KMS-11 (cell line): ENCODE results near the gene TSPAN3.

Source experiments
- H2AFZ ChIP-seq: fragments of 200-600 bp; sonication (generic); 2 replicates; pipeline ENCODE4 v1.6.1; 2016; ENCODE audit warnings: antibody characterized with exemption, mixed run types, low read depth
- H3K27ac ChIP-seq: fragments of 200-600 bp; sonication (generic); 2 replicates; pipeline ENCODE4 v1.6.1; 2016; ENCODE audit warnings: mild to moderate bottlenecking, mixed run types
- H3K27me3 ChIP-seq: fragments of 200-600 bp; sonication (generic); 2 replicates; pipeline ENCODE4 v1.6.1; 2017; ENCODE audit warnings: mild to moderate bottlenecking, low read depth, mixed run types, moderate library complexity; ENCODE audit not compliant: insufficient read depth
- H3K36me3 ChIP-seq: fragments of 200-600 bp; sonication (generic); 2 replicates; pipeline ENCODE4 v1.6.1; 2017; ENCODE audit warnings: mild to moderate bottlenecking, mixed run types; ENCODE audit not compliant: insufficient read depth
- H3K4me1 ChIP-seq: fragments of 200-600 bp; sonication (generic); 2 replicates; pipeline ENCODE4 v1.6.1; 2016; ENCODE audit warnings: mild to moderate bottlenecking, low read depth, mixed run types; ENCODE audit not compliant: poor library complexity, severe bottlenecking
- H3K4me2 ChIP-seq: fragments of 200-600 bp; sonication (generic); 2 replicates; pipeline ENCODE4 v1.7.0; 2016; ENCODE audit warnings: mild to moderate bottlenecking, mixed run types
- H3K4me3 ChIP-seq: fragments of 200-600 bp; sonication (generic); IDR thresholded peaks from 2 replicates; pipeline ENCODE4 v1.6.1; 2017; ENCODE audit warnings: low read depth, low read length, mixed read lengths; ENCODE audit not compliant: insufficient read depth
- H3K79me2 ChIP-seq: fragments of 200-600 bp; sonication (generic); 2 replicates; pipeline ENCODE4 v1.6.1; 2016; ENCODE audit warnings: low read depth, mixed run types; ENCODE audit not compliant: insufficient read depth
- H3K9ac ChIP-seq: fragments of 200-600 bp; sonication (generic); 2 replicates; pipeline ENCODE4 v1.6.1; 2016; ENCODE audit warnings: mild to moderate bottlenecking, mixed run types
- H4K20me1 ChIP-seq: fragments of 200-600 bp; sonication (generic); 2 replicates; pipeline ENCODE4 v1.6.1; 2016; ENCODE audit warnings: mild to moderate bottlenecking, mixed run types; ENCODE audit not compliant: insufficient read depth
- CTCF ChIP-seq: fragments of 200-600 bp; sonication (generic); conservative IDR thresholded peaks from 2 replicates; pipeline ENCODE4 v1.6.1; 2017; ENCODE audit warnings: low read depth, mild to moderate bottlenecking, antibody characterized with exemption, low read length, moderate library complexity, mixed read lengths

TSPAN3 gene

GRCh38 chr15:77070495-77071304 is at the start of gene TSPAN3:
TSS of gene TSPAN3 (minus strand) at chr15:77071109. CDS start at chr15:77070954, 155 bp downstream.
- Histone ChIP-seq H3K4me1 (peaks cover 46% of the 10 kb centered on the region), H3K79me2 (peaks cover 48% of the 10 kb centered on the region), H3K4me2 (peak within 1 kb of the TSS; percentile 83), H3K27me3 (no peaks in the 10 kb centered on the region), H3K4me3 (no peak within 1 kb of the TSS), H4K20me1 (peaks cover 10% of the 10 kb centered on the region; the same call in 1 of the 2 replicates), H3K9ac (peak within 1 kb of the TSS; percentile 87), H2AFZ (peak within 1 kb of the TSS; percentile 77), H3K36me3 (no peaks in the 10 kb centered on the region), H3K27ac (peak within 1 kb of the TSS; percentile 72)
- TF ChIP-seq CTCF = no peak

GRCh38 chr15:77120576-77120975 is 49.7 kb upstream of the TSPAN3 start:
- H3K4me3 ChIP-seq = no peak overlapping the region
- H3K9ac ChIP-seq = no peak overlapping the region
- H4K20me1 ChIP-seq = no peaks in the 10 kb centered on the region
- H3K4me1 ChIP-seq = peaks cover 14% of the 10 kb centered on the region
- no peak overlapping the region for H2AFZ ChIP-seq
- no peak for TF ChIP-seq CTCF
- H3K36me3 ChIP-seq = no peaks in the 10 kb centered on the region
- H3K27me3 ChIP-seq = no peaks in the 10 kb centered on the region
- no peaks in the 10 kb centered on the region for H3K79me2 ChIP-seq
- no peak overlapping the region for H3K4me2 ChIP-seq
- no peak overlapping the region for H3K27ac ChIP-seq

- Histone ChIP-seq H3K4me3 (no peak overlapping the region), H3K27me3 (no peaks in the 10 kb centered on the region), H3K36me3 (no peaks in the 10 kb centered on the region), H3K4me1 (peaks cover 14% of the 10 kb centered on the region), H3K27ac (no peak overlapping the region), H4K20me1 (no peaks in the 10 kb centered on the region), H2AFZ (no peak overlapping the region), H3K4me2 (no peak overlapping the region), H3K9ac (no peak overlapping the region), H3K79me2 (no peaks in the 10 kb centered on the region)
- TF ChIP-seq CTCF = no peak
Observed at GRCh38 chr15:77119446-77119845, 48.5 kb upstream of the TSPAN3 start.

GRCh38 chr15:77118882-77119321 is 48.0 kb upstream of the TSPAN3 start:
- no peak overlapping the region for H3K9ac ChIP-seq
- H2AFZ ChIP-seq = no peak overlapping the region
- peak; percentile 74 for TF ChIP-seq CTCF
- H3K4me1 ChIP-seq = peaks cover 14% of the 10 kb centered on the region
- no peak overlapping the region for H3K4me2 ChIP-seq
- H3K27ac ChIP-seq = no peak overlapping the region
- H3K36me3 ChIP-seq = no peaks in the 10 kb centered on the region
- no peak overlapping the region for H3K4me3 ChIP-seq
- H4K20me1 ChIP-seq = no peaks in the 10 kb centered on the region
- no peaks in the 10 kb centered on the region for H3K79me2 ChIP-seq
- no peaks in the 10 kb centered on the region for H3K27me3 ChIP-seq
